Spleen (tissue), 7 donors: ENCODE measurements around the gene CALHM3.

ENCODE experiments used
- POLR2A ChIP-seq, 3 donors: fragments of 450-650 bp; IDR thresholded peaks; one replicate each; pipeline ENCODE4 v1.5.1; 2017; ENCODE audit warnings: antibody characterized with exemption in 3 of 3, mild to moderate bottlenecking in 1 of 3
- TF ChIP-seq, protein P1 (sequence below), 11 experiments: fragments of 200-600 bp in 7 of 11; fragments of 450-650 bp in 4 of 11; sonication (generic) in 4 of 11; IDR thresholded peaks in 8 of 11; conservative IDR thresholded peaks in 3 of 11; 1 replicate in 7 of 11; 2 replicates in 4 of 11; pipeline versions ENCODE4 v1.4.0 to v1.8.0; 2016 to 2021; ENCODE audit warnings: antibody characterized with exemption in 11 of 11, inconsistent platforms in 4 of 11, mild to moderate bottlenecking in 1 of 11
- donor health status: DM: no; HTN: no; CAD: no; lungs with moderate emphysema.
- donor health status: DM: no; HTN: no; CAD: no.
- donor health status: DM: no; HTN: no; CAD: no.

DNA sequence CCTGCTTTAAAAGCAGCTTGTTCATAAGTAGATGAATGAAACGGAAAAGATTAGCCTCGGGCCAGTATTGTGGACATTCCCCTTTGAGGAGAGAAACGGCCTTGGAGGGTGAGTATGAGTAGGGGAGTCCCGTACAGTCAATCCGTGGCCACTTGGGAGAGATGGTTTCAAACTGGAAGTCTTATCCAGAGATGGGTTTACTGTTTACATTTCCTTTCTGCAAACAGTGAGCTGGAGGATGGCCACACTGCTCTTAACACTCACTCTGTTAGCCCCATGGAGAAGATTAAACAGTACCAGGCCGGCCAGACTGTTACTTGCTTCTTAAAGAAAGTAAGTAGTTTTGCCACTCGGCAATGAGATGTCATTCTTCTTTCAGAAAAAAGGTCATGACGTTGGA is 47.1 kb downstream of the CALHM3 start:
- TF ChIP-seq, protein P1, sequence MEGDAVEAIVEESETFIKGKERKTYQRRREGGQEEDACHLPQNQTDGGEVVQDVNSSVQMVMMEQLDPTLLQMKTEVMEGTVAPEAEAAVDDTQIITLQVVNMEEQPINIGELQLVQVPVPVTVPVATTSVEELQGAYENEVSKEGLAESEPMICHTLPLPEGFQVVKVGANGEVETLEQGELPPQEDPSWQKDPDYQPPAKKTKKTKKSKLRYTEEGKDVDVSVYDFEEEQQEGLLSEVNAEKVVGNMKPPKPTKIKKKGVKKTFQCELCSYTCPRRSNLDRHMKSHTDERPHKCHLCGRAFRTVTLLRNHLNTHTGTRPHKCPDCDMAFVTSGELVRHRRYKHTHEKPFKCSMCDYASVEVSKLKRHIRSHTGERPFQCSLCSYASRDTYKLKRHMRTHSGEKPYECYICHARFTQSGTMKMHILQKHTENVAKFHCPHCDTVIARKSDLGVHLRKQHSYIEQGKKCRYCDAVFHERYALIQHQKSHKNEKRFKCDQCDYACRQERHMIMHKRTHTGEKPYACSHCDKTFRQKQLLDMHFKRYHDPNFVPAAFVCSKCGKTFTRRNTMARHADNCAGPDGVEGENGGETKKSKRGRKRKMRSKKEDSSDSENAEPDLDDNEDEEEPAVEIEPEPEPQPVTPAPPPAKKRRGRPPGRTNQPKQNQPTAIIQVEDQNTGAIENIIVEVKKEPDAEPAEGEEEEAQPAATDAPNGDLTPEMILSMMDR (IDR thresholded peaks at IDR 0.05 in 8 of 11, conservative IDR thresholded peaks at IDR 0.05 in 3 of 11): no peak
- TF ChIP-seq POLR2A (IDR thresholded peaks at IDR 0.05): no peak
